Omental fat pad (tissue), 4 donors: Measurements from ENCODE around the gene C1orf210. TPM values are rescaled to one million over a fixed set of nuclear protein-coding genes. Genes with fewer than 3 reads are reported as not detected.

Experiments used
- ATAC-seq: fragments of 150-250 bp; one replicate; pipeline ENCODE4 v1.9.1; 2016; ENCODE audit warnings: mild to moderate bottlenecking, moderate library complexity; ENCODE audit not compliant: low FRiP score
- DNase-seq: peaks from one replicate; pipeline ENCODE4 v3.0.0-alpha.2; 2019; ENCODE audit warnings: low spot score
- CTCF ChIP-seq, 3 donors: fragments of 450-650 bp; IDR thresholded peaks; one replicate each; pipeline ENCODE4 v1.5.1; 2016 to 2017; ENCODE audit warnings: antibody characterized with exemption in 3 of 3, mild to moderate bottlenecking in 3 of 3, moderate library complexity in 2 of 3
- total RNA-seq, 4 donors: library from RNA; depleted of rRNA; stranded (reverse); fragments of >200 nt; gene quantifications; one replicate each; pipeline ENCODE4 v1.1.0, GENCODE V29; 2016

C1orf210 gene
- total RNA-seq, 4 donors from 2014 or later: not detected

GRCh38 chr1:43288058-43288784, 2.8 kb upstream of the C1orf210 start:
- no peak for ATAC-seq
- no peak for DNase-seq
- TF ChIP-seq CTCF (IDR thresholded peaks at IDR 0.05): no peak

- ATAC-seq (no peak), DNase-seq (no peak)
- no peak for TF ChIP-seq CTCF (IDR thresholded peaks at IDR 0.05)
Observed at GRCh38 chr1:43286533-43286932, 1.2 kb upstream of the C1orf210 start.

GRCh38 chr1:43286115-43286514, 734 bp upstream of the C1orf210 start:
- no peak for TF ChIP-seq CTCF (IDR thresholded peaks at IDR 0.05)
- ATAC-seq (no peak), DNase-seq (no peak)

- DNase-seq (no peak), ATAC-seq (no peak)
- no peak for TF ChIP-seq CTCF (IDR thresholded peaks at IDR 0.05)
Observed at GRCh38 chr1:43284546-43285110, 753 bp downstream of the C1orf210 start.

- TF ChIP-seq CTCF (IDR thresholded peaks at IDR 0.05): no peak
- ATAC-seq (no peak), DNase-seq (no peak)
Observed at GRCh38 chr1:43284065-43284464, 1.3 kb downstream of the C1orf210 start.

- ATAC-seq (no peak), DNase-seq (no peak)
- no peak for TF ChIP-seq CTCF (IDR thresholded peaks at IDR 0.05)
Observed at GRCh38 chr1:43282220-43283195, 2.9 kb downstream of the C1orf210 start.
